Kidney epithelial cell (primary cell): ENCODE data around the gene CYS1. TPM values are rescaled to one million over a fixed set of nuclear protein-coding genes. Genes with fewer than 3 reads are reported as not detected.

Experiments
- DNase-seq: peaks from one replicate; pipeline ENCODE4 v3.0.0-alpha.2; 2010; ENCODE audit warnings: low read depth
- H3K27me3 ChIP-seq: 2 replicates; pipeline ENCODE4 v1.6.0; 2011; ENCODE audit warnings: low read length; ENCODE audit not compliant: control insufficient read depth, insufficient read depth
- H3K36me3 ChIP-seq: 2 replicates; pipeline ENCODE4 v1.5.1; 2011; ENCODE audit warnings: low read length; ENCODE audit not compliant: control insufficient read depth, insufficient read depth
- H3K4me3 ChIP-seq: 2 replicates; pipeline ENCODE4 v1.5.1; 2011; ENCODE audit warnings: low read depth, mild to moderate bottlenecking, control low read depth, low read length
- CTCF ChIP-seq: IDR thresholded peaks from 2 replicates; pipeline ENCODE4 v1.5.1; 2011; ENCODE audit warnings: mild to moderate bottlenecking, moderate library complexity, low read length, control low read depth, inconsistent platforms; ENCODE audit not compliant: insufficient read depth, poor library complexity, severe bottlenecking
- total RNA-seq: library from RNA; depleted of rRNA; stranded (reverse); fragments of >200 nt; gene quantifications from 2 replicates; pipeline ENCODE4 v1.2.3, GENCODE V29; 2015

The CYS1 gene
- total RNA-seq, 1 donor from 2014 or later: 12.2 TPM

GRCh38 chr2:10042301-10043161, 37.7 kb downstream of the CYS1 start:
- TF ChIP-seq CTCF: peak; percentile 18
- peak overlapping the region; percentile 37 for H3K4me3 ChIP-seq

GRCh38 chr2:10041711-10042110, 38.5 kb downstream of the CYS1 start:
- TF ChIP-seq CTCF: no peak
- DNase-seq: no peak
- H3K27me3 ChIP-seq: no peaks in the 10 kb centered on the region
- no peak overlapping the region for H3K4me3 ChIP-seq
- H3K36me3 ChIP-seq: no peaks in the 10 kb centered on the region

More at GRCh38 chr2:10042301-10043161, 37.7 kb downstream of the CYS1 start:
- no peaks in the 10 kb centered on the region for H3K27me3 ChIP-seq
- DNase-seq: no peak
- no peaks in the 10 kb centered on the region for H3K36me3 ChIP-seq

- no peaks in the 10 kb centered on the region for H3K36me3 ChIP-seq
- TF ChIP-seq CTCF: no peak
- no peaks in the 10 kb centered on the region for H3K27me3 ChIP-seq
- H3K4me3 ChIP-seq: no peak overlapping the region
- no peak for DNase-seq
Measured at GRCh38 chr2:10039658-10040410, 40.4 kb downstream of the CYS1 start.

- Histone ChIP-seq H3K4me3 (no peak overlapping the region), H3K27me3 (no peaks in the 10 kb centered on the region), H3K36me3 (no peaks in the 10 kb centered on the region)
- TF ChIP-seq CTCF: no peak
- DNase-seq: no peak
Measured at GRCh38 chr2:10038716-10039115, 41.5 kb downstream of the CYS1 start.

GRCh38 chr2:10038123-10038522, 42.1 kb downstream of the CYS1 start:
- DNase-seq: no peak
- no peak overlapping the region for H3K4me3 ChIP-seq
- H3K36me3 ChIP-seq: no peaks in the 10 kb centered on the region
- TF ChIP-seq CTCF: no peak
- H3K27me3 ChIP-seq: no peaks in the 10 kb centered on the region
